GM12801 (cell line): Measurements from ENCODE around the gene LRP3.

Source experiments
- TF ChIP-seq, protein P1 (sequence below): IDR thresholded peaks from one replicate; pipeline ENCODE4 v1.5.1; 2011; ENCODE audit warnings: control low read depth; ENCODE audit not compliant: insufficient read length; ENCODE audit errors: extremely low read depth

LRP3 gene

DNA sequence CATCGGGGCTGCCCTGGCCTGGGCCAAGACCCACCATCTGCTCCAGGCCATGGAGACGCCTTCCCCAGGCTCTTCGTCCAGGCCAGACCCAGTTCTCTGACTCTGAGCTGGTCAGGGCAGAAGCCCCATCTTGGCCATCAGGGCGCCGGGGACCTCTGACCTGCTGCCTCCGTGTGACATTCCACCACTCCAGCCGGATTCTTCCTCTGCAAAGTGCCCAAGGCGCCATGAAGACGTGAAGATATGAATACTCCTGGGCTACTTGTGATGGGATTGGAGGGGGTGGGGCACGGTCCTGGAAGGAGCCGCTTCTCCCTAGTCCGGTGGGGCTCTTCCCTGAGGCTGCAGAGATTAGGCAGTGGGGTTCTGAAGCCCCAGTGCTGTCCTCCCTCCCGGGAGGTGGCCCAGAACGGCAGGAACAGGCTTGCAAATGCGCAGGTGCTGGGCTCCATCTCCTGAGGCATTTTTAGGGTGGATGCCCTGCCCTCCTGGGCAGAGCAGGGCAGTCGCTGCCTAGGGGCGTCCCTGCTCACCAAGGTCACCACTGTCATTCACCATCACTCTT lies 57.5 kb downstream of the LRP3 start:
- TF ChIP-seq, protein P1, sequence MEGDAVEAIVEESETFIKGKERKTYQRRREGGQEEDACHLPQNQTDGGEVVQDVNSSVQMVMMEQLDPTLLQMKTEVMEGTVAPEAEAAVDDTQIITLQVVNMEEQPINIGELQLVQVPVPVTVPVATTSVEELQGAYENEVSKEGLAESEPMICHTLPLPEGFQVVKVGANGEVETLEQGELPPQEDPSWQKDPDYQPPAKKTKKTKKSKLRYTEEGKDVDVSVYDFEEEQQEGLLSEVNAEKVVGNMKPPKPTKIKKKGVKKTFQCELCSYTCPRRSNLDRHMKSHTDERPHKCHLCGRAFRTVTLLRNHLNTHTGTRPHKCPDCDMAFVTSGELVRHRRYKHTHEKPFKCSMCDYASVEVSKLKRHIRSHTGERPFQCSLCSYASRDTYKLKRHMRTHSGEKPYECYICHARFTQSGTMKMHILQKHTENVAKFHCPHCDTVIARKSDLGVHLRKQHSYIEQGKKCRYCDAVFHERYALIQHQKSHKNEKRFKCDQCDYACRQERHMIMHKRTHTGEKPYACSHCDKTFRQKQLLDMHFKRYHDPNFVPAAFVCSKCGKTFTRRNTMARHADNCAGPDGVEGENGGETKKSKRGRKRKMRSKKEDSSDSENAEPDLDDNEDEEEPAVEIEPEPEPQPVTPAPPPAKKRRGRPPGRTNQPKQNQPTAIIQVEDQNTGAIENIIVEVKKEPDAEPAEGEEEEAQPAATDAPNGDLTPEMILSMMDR, result no peak

DNA sequence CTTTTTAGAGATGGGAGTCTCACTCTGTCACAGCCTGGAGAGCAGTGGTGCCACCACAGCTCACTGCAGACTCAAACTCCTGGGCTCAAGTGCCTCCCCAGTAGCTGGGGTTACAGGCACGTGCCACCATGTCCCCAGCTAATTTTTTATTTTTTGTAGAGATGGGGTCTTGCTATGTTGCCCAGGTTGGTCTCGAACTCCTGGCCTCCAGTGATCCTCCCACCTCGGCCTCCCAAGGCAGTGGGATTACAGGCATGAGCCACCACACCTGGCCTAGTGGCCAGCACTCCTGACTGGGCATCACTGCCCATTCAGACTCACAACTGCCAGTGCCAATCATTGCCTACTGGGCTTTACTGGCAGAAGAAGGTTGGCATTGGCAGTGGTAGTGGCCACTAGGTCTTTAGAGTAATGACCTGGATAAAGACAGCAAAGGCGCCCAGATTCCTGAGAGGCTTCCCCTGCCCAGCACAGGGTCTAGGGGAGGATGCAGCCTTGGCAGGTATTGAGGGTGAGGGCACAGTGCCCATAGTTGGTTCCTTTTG lies 58.4 kb downstream of the LRP3 start:
- TF ChIP-seq, protein P1, result no peak

DNA sequence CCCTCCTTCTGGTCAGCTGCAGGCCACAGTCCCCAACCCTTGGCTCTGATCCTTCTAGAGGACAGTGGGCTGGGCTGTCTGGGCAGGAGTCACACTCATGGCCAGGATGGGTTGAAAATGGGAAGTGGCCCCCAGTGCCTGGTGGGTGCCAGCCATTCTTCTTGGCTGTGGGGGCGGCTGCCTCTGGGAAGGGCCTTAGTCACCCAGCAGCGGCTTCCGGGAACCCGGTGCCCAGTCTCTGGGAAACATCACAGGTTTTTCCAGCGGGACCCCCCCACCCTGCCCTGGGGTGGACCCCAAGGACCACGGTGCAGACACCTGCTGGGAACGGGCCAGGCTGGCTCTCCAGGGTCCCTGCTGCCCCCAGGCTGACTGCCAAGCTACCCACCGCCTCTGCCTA lies 58.8 kb downstream of the LRP3 start:
- TF ChIP-seq, protein P1, result no peak

DNA sequence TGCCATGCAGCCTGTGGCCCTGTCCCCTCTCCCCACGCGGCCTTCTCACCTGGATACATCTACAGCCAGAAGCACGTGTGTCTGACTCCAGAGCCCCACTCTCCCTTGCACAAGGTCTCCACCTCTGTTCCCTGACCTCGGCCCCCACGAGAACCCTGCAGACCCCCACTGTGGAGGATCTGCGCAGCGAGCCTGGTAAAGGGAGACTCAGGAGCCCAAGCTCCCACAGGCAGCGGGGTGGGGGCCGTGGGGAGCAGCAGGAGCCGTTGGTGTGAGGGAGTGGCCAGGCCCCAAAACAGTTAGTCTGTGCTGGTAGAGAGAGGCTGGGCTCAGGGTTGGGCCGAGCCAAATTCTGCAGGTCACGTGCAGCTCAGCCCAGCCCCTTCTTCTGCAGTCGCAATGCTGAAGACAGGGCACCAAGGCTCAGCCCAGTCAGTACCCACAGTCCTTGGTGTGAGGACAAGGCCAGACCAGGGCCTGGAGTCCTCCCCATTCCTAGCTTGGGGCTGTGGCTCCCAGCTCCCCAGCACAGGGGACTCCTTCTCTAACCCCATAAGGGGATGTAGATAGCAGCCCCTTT lies 60.2 kb downstream of the LRP3 start:
- TF ChIP-seq, protein P1, result no peak

DNA sequence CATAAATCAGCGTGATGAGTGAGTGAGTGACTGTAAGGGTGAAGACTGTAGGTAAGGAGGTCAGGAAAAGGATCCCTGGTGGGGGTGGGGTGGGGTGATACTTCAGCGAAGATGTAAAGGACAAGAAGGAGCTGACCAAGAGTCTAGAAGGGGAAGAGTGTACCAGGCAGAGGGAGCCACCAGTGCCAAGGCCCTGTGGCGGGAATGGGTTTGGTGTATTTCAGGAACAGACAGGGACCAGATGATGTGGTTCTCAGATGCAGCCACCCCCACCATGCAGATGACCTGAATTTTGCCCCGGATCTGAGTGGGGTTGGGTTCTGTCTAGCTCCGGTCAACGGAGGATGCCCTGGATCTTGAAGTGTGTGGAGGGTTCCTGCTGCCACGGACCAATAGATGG lies 61.7 kb downstream of the LRP3 start:
- TF ChIP-seq, protein P1, result no peak

DNA sequence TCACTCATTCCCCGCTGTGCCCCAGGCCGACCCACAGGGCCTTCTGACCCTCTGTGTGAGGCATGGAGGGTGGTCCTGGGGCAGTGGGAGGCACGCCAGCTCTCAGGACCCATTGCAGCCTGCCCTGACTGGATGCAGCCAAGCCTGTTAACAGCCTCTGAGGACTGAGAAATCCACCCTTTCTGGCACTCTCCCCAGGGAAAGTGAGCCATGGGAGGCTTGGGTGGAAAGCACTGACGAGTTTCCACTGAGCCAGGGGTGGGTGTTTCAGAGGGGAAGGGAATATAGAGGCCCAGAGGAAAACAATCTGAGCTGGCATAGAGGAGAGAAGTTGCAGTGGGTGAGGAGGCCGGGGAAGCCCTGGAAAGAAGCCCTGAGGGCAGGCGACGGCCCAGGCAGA lies 62.1 kb downstream of the LRP3 start:
- TF ChIP-seq, protein P1, result no peak

DNA sequence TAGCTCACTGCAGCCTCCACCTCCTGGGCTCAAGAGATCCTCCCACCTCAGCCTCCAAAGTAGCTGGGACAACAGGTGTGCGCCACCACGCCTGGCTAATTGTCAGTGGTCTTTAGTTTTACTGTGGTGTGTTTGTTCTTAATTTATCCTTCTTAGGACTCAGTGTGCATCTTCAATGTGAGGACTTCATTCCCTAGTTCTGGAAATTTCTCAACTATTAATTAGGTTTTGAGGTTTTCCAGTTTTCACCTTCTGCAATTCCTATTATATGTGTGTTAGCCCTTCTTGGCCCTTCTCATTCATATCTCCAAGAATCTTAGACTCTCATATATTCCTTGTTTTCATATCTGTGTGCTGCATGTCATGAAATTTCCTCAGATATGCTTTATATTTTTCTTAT lies 63.7 kb downstream of the LRP3 start:
- TF ChIP-seq, protein P1, result no peak
